Large intestine (tissue), 3 donors: ENCODE measurements around the gene TICRR. TPM values are rescaled to one million over a fixed set of nuclear protein-coding genes. Genes with fewer than 3 reads are reported as not detected.
"Not testable (repeated sequence)": the region's sequence is repeated elsewhere in the genome, so short reads cannot be mapped to it uniquely, and the experiment has no call there.

Experiments
- DNase-seq, 2 donors: peaks; one replicate each; pipeline versions ENCODE4 v3.0.0 to v3.0.0-alpha.2; 2013
- H3K27ac ChIP-seq: one replicate; pipeline ENCODE4 v1.5.1; 2013; ENCODE audit warnings: low read length
- H3K27me3 ChIP-seq: 2 replicates; pipeline ENCODE4 v1.6.1; 2013; ENCODE audit warnings: low read length; ENCODE audit not compliant: control insufficient read depth, insufficient read depth
- H3K36me3 ChIP-seq: 2 replicates; pipeline ENCODE4 v1.6.1; 2013; ENCODE audit warnings: low read length; ENCODE audit not compliant: control insufficient read depth, insufficient read depth
- H3K4me1 ChIP-seq: one replicate; pipeline ENCODE4 v1.6.1; 2013; ENCODE audit warnings: low read length; ENCODE audit not compliant: control insufficient read depth, insufficient read depth
- H3K4me3 ChIP-seq: one replicate; pipeline ENCODE4 v1.5.1; 2013; ENCODE audit warnings: low read length
- H3K9me3 ChIP-seq: one replicate; pipeline ENCODE4 v1.6.1; 2013; ENCODE audit warnings: mild to moderate bottlenecking, low read depth, low read length, moderate library complexity; ENCODE audit not compliant: control insufficient read depth
- WGBS: methylation state at CpG from one replicate; pipeline ENCODE4 v1.1.5; 2013; ENCODE audit warnings: low lambda C conversion rate; ENCODE audit not compliant: insufficient coverage; 5-methylcytosine and 5-hydroxymethylcytosine counted together
- polyA plus RNA-seq: library from polyadenylated mRNA; unstranded; fragments of 120-200 nt; gene quantifications from one replicate; pipeline ENCODE4 v1.2.1, GENCODE V29; 2013

TICRR gene
- polyA plus RNA-seq, 1 donor, result 3.9 TPM

DNA sequence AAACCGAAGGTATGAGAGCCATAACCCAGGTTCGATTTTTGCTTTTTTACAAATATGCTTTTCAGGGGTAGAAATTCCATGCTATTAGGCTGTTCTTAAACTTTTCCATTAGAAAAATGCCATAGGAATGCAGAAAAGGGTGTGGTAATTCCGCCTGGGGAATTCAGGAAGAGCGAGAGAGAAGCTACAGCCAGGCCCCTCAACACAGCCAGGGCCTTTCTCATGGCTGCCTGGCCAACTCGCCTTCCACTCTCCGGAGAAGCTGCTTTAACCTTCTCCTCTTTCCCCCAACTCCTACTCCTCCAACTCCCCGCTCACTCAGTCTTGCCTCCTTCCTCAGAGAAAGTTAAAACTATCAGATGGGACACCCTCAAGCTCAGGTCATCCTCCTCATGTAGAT lies 9.1 kb upstream of the TICRR start:
- Histone ChIP-seq H3K4me1 (no peaks in the 10 kb centered on the region), H3K27me3 (no peaks in the 10 kb centered on the region), H3K36me3 (no peaks in the 10 kb centered on the region), H3K4me3 (no peak overlapping the region), H3K27ac (no peak overlapping the region), H3K9me3 (no peaks in the 10 kb centered on the region)
- WGBS, result 79% methylated on average over 2 of the region's 7 CpGs
- DNase-seq, result no peak

DNA sequence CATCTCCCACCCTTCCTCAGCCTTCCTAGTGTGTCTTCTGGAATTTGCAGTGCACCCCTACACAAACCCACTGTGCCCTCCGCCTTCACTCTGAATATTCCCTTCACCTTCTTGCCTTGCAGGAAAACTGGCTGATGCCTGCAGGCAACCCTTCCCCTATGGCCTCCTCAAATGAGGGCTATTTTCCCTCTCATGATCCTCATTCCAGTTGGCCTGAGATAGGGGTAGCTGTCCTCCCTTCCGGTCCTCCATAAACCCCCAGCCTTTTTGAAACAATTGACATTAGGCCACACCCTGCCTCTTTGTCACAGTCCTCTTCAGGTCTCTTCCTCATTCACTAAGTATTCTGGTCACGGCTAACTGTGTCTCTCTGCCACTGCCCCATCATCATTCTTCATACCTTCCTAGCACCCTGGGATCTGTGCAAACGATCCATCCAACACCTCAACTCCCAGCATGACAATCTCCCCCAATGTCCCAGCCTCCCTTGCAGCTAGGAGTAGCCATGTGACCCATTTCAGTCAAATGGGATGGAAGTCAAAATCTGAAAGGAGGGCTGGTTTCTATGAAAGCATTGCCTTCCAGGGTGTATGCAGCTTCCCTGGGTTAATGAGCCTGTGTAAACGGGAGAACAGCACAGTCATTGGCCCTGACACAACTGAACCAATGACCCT lies 8.5 kb upstream of the TICRR start:
- no peak for DNase-seq
- Histone ChIP-seq H3K27me3 (peaks cover 2% of the 10 kb centered on the region), H3K4me1 (no peaks in the 10 kb centered on the region), H3K36me3 (no peaks in the 10 kb centered on the region), H3K27ac (no peak overlapping the region), H3K4me3 (no peak overlapping the region), H3K9me3 (no peaks in the 10 kb centered on the region)
- 100% methylated on average over 1 of the region's 5 CpGs for WGBS

DNA sequence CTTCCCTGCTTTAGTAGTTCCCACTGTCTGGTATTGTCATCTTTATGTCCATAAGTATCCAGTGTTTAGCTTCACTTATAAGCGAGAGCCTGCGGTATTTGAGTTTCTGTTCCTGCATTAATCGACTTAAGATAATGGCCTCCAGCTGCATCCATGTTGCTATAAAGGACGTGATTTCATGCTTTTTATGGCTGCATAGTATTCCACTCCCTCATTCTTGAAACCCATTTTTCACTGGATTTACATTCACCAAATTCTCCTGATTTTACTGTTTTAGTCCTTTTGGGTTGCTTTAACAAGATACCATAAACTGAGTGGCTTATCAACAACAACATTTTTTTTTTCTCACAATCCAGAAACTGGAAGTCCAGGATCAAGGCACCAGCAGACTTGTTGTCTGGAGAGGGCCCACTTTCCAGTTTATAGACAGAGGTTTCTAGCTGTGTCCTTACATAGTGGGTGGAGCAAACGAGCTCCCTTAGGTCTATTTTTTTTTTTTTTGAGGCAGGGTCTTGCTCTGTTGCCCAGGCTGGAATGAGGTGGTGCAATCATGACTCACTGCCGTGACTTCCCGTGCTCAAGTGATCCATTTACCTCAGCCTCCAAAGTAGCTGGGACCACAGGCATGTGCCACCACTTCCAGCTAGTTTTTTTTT lies 6.1 kb upstream of the TICRR start:
- no peaks in the 10 kb centered on the region for H3K4me1 ChIP-seq
- H3K27ac ChIP-seq, result no peak overlapping the region
- H3K4me3 ChIP-seq, result no peak overlapping the region
- 100% methylated on average over 1 of the region's 7 CpGs for whole genome bisulfite sequencing
- peaks cover 4% of the 10 kb centered on the region for H3K27me3 ChIP-seq
- H3K9me3 ChIP-seq, result no peaks in the 10 kb centered on the region
- no peaks in the 10 kb centered on the region for H3K36me3 ChIP-seq
- DNase-seq, result no peak

DNA sequence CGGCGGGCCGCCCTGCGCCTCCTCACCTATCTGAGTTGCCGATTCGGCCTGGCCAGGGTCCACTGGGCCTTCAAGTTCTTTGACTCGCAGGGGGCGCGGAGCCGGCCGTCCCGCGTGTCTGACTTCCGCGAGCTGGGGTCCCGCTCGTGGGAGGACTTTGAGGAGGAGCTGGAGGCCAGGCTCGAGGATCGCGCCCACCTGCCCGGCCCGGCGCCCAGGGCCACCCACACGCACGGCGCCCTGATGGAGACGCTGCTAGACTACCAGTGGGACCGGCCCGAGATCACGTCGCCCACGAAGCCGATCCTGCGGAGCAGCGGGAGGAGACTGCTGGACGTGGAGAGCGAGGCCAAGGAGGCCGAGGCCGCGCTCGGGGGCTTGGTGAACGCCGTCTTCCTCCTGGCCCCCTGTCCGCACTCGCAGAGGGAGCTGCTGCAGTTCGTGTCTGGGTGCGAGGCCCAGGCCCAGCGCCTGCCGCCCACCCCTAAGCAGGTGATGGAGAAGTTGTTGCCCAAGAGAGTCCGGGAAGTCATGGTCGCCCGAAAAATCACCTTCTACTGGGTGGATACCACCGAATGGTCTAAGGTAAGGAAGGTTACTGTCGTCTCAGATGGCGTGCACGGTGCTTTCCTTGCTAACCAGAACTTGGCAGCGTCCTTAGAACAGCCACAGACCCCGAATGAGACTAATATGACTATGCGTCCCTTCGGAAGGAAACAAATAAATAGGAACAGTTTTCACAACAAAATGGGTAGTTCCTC lies 567 bp downstream of the TICRR start:
- Histone ChIP-seq H3K27me3 (peaks cover 4% of the 10 kb centered on the region), H3K36me3 (no peaks in the 10 kb centered on the region), H3K27ac (no peak overlapping the region), H3K4me1 (no peaks in the 10 kb centered on the region), H3K9me3 (no peaks in the 10 kb centered on the region), H3K4me3 (peak overlapping the region; percentile 46)
- 0% methylated on average over 3 of the region's 60 CpGs for WGBS
- peak in 1 of 2 donors; percentile 32 for DNase-seq

DNA sequence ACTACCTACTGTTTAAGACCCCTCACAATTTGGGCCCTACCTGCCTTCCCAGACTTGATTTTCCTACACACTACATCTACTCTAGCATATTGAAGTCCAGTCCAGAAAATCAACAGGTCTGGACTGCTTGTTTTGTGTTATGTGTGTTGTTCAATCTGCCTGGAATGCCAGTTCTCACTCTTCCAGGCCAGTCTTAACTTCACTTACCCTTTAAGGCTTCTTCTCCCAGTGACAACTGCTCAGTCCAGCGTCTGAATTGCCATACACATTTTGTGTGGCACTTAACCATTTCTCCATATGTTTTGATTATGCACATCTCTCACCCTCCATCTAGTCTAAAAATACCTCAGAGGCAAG lies 1.1 kb downstream of the TICRR start:
- H3K27ac ChIP-seq, result no peak overlapping the region
- no peak for DNase-seq
- no peaks in the 10 kb centered on the region for H3K9me3 ChIP-seq
- peak overlapping the region; percentile 46 for H3K4me3 ChIP-seq
- H3K4me1 ChIP-seq, result no peaks in the 10 kb centered on the region
- no peaks in the 10 kb centered on the region for H3K36me3 ChIP-seq
- H3K27me3 ChIP-seq, result peaks cover 4% of the 10 kb centered on the region
- WGBS, result no CpG with 5 or more reads among the region's 1 CpG

DNA sequence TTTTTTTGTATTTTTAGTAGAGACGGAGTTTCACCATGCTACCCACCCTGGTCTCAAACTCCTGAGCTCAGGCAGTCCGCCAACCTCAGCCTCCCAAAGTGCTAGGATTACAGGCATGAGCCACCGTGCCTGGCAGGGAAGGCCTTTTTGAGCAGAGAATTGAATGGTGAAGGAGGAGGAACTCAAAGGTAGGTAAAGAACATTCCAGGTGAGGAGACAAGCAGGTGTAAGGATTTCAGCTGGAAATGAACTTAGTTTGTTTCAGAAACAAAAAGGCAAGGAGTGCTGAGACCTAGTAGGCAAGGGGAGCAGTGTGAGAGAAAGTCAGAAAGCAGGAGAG lies 2.5 kb downstream of the TICRR start:
- H3K9me3 ChIP-seq, result no peaks in the 10 kb centered on the region
- no peaks in the 10 kb centered on the region for H3K4me1 ChIP-seq
- WGBS, result no CpG with 5 or more reads among the region's 3 CpGs
- DNase-seq, result no peak
- H3K36me3 ChIP-seq, result peaks cover 2% of the 10 kb centered on the region
- no peaks in the 10 kb centered on the region for H3K27me3 ChIP-seq
- H3K27ac ChIP-seq, result no peak overlapping the region
- no peak overlapping the region for H3K4me3 ChIP-seq

DNA sequence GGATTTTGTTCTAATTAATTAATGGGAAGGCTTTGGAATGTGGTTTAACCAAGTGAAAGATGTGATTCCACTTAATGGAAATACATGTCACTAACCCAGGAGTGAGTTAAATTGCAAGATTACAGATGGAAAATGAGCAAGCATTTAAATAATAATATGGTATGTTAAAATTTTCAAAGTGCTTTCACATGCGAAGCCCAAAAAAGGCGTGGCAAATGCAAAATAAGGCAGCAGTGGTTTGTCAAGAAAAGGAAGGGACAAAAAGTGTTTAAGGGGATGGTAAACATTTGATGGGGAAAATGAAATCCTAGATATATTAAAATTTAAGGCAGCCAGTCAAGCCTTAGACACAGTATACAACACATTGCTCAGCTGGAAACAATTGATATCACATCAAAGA lies 2.9 kb downstream of the TICRR start:
- Histone ChIP-seq H3K27me3 (no peaks in the 10 kb centered on the region), H3K36me3 (peaks cover 3% of the 10 kb centered on the region), H3K4me1 (no peaks in the 10 kb centered on the region), H3K27ac (no peak overlapping the region), H3K9me3 (no peaks in the 10 kb centered on the region), H3K4me3 (no peak overlapping the region)
- DNase-seq, result no peak
- 45% methylated on average over 2 of the region's 2 CpGs for WGBS

DNA sequence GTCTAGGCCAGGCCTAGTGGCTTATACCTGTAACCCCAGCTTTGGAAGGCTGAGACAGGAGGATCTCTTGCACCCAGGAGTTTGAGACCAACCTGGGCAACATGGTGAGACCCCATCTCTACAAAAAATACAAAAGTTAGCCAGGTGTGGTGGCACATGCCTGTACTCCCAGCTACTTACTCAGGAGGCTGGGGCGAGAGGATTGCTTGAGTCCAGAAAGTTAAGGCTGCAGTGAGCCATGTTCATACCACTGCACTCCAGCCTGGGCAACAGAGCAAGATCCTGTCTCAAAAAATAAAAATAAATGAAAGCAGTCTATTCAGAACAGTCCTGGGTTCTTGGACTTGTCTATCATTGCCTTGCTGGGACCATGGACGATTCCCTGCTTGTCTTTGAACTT lies 5.5 kb downstream of the TICRR start:
- DNase-seq, H3K36me3 ChIP-seq, H3K27me3 ChIP-seq, H3K4me3 ChIP-seq, H3K4me1 ChIP-seq, H3K27ac ChIP-seq, H3K9me3 ChIP-seq: not testable (repeated sequence)
- WGBS, result no CpG with 5 or more reads among the region's 2 CpGs

DNA sequence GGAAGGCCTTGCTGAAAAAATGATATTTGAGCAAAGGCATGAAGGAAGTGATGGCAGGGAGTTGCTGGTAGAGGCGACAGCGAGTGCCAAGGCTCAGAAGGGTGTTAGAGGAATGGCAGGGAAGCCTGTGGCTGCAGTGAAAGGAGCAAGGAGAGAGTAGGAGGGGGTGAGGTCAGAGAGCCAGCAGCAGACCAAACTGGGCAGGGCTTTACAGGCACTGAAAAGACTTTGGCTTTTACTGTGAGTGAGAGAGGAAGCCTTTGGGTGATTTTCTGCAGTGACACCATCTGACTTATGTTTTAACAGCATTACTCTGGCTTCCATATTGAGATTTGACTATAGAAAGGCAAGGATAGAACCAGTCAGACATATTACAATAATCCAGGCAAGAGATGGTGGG lies 11.4 kb downstream of the TICRR start:
- no peaks in the 10 kb centered on the region for H3K4me1 ChIP-seq
- peaks cover 31% of the 10 kb centered on the region for H3K36me3 ChIP-seq
- H3K27ac ChIP-seq, result no peak overlapping the region
- no peak for DNase-seq
- no peak overlapping the region for H3K4me3 ChIP-seq
- no CpG with 5 or more reads among the region's 2 CpGs for WGBS
- no peaks in the 10 kb centered on the region for H3K9me3 ChIP-seq
- H3K27me3 ChIP-seq, result no peaks in the 10 kb centered on the region

DNA sequence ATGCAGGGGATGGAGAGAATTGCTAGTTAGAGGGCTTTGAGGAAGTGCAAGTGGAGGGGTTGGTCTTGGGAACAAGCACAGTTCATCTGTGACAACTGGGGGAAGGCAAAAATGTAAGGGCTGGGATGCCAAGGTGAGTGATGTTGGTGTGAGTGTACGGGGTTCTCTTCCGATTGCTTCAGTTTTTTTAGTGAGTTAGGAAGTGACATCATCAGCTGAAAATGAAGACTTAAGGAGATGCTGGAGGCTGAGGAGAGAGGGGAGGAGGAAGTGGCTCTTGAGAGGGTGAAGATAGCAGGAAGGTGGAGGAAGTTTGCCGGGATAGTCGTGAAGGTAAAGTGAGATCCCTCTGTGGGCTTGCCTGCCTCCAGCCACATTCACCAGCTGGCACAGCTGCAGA lies 12.7 kb downstream of the TICRR start:
- H3K4me3 ChIP-seq, result no peak overlapping the region
- H3K27me3 ChIP-seq, result no peaks in the 10 kb centered on the region
- 100% methylated on average over 2 of the region's 4 CpGs for WGBS
- no peak overlapping the region for H3K27ac ChIP-seq
- no peak for DNase-seq
- H3K9me3 ChIP-seq, result no peaks in the 10 kb centered on the region
- H3K36me3 ChIP-seq, result peaks cover 32% of the 10 kb centered on the region
- H3K4me1 ChIP-seq, result no peaks in the 10 kb centered on the region
